ENCODE data around the gene DOK7.

- no peak for TF ChIP-seq CTCF (IDR thresholded peaks at IDR 0.05; ENCODE audit: low read depth, low read length, missing input control)
- TF ChIP-seq MAX (IDR thresholded peaks at IDR 0.05), result no peak
- TF ChIP-seq EGR1 (IDR thresholded peaks at IDR 0.05; ENCODE audit: low read depth in 2 of 2), result no peak
- TF ChIP-seq YY1 (IDR thresholded peaks at IDR 0.05), result no peak
These were observed 68.3 kb downstream of the DOK7 start for GRCh38 chr4:3531318-3531878.
